ENCODE results near the gene DNHD1. TPM values are rescaled to one million over a fixed set of nuclear protein-coding genes. Genes with fewer than 3 reads are reported as not detected.

Gene DNHD1
- total and polyA plus RNA-seq, 2 of the 4 experiments (the other 2 are of a cell fraction) = 1.8 to 3.6 TPM

DNA sequence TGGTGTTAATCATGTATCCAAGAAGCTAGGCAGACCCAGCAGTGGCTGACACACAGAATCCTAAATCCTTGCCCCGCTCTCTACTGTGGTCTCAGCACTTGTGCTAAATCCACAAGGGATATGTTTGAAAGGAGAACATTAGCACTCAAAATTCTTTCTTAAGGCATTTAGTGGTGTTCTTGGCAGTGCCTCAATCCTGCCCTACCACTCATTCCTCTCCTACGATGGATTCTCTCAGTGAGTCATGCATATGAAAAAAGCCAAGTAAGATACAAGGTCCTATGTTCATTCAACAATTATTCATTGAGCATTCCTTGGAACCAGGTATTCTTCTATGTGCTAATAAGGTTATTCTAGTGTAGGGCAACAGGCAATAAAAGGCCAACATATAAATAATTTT is 75.1 kb downstream of the DNHD1 start:
- Histone ChIP-seq H3K27ac (ENCODE audit: insufficient read depth, low read length) (no peak overlapping the region), H2AK5ac (ENCODE audit: low read depth, low read length) (no peak overlapping the region), H4K8ac (ENCODE audit: low read depth in 2 of 2, low read length in 2 of 2) (no peak overlapping the region), H2BK5ac (ENCODE audit: low read depth, low read length, poor library complexity, severe bottlenecking) (no peak overlapping the region), H3K4me3 (ENCODE audit: insufficient read depth, low read depth, low read length) (no peak overlapping the region), H3K23ac (ENCODE audit: low read depth, low read length) (no peak overlapping the region), H3K14ac (replicated peaks; ENCODE audit: low read depth, low read length) (no peak overlapping the region), H3K9me3 (ENCODE audit: control insufficient read depth, insufficient read depth, low read length) (no peaks in the 10 kb centered on the region), H4K91ac (ENCODE audit: insufficient read depth, low read depth, low read length) (no peak overlapping the region), H3K9me1 (ENCODE audit: insufficient read depth, low read length) (peaks cover 8% of the 10 kb centered on the region; the same call in 1 of the 2 replicates), H3K9ac (ENCODE audit: low read depth, low read length) (no peak overlapping the region), H3K56ac (ENCODE audit: extremely low read depth, insufficient read depth, low read length) (no peak overlapping the region), H2BK120ac (ENCODE audit: low read depth, low read length) (no peak overlapping the region), H4K5ac (ENCODE audit: low read depth, low read length) (no peak overlapping the region), H3K4me2 (ENCODE audit: low read depth, low read length) (no peak overlapping the region), H3K79me1 (ENCODE audit: low read depth in 1 of 2, low read length in 2 of 2) (peaks cover 0 to 3% of the 10 kb centered on the region in 2 experiments; a peak in 2 of 4 replicates), H3K27me3 (ENCODE audit: control insufficient read depth, insufficient read depth, low read length) (no peaks in the 10 kb centered on the region), H2BK20ac (ENCODE audit: low read depth, low read length) (no peak overlapping the region), H3K4me1 (ENCODE audit: control insufficient read depth, insufficient read depth, low read length) (peaks cover 13% of the 10 kb centered on the region), H4K20me1 (ENCODE audit: insufficient read depth, low read length) (no peaks in the 10 kb centered on the region), H3K4ac (ENCODE audit: low read depth, low read length) (no peak overlapping the region), H3K36me3 (ENCODE audit: control insufficient read depth, insufficient read depth, low read length) (no peaks in the 10 kb centered on the region; the same call in 1 of the 2 replicates), H2AFZ (replicated peaks; ENCODE audit: low read length, poor library complexity) (no peak overlapping the region), H3K18ac (ENCODE audit: low read depth, low read length) (no peak overlapping the region), H2BK15ac (ENCODE audit: low read depth, low read length) (no peak overlapping the region), H2AK9ac (replicated peaks; ENCODE audit: low read depth, low read length, poor library complexity) (no peak overlapping the region)
- no peak for TF ChIP-seq RAD21 (IDR thresholded peaks at IDR 0.05; ENCODE audit: low read length)
- TF ChIP-seq FOS (IDR thresholded peaks at IDR 0.05; ENCODE audit: low read depth, low read length) = peak; percentile 29; the same call in 1 of the 2 replicates
- BruUV-seq (replicated peaks) = no TSS peak
- ChIA-PET POLR2A (ENCODE audit: unreplicated experiment) (no interaction called here), CTCF (no interaction called here)
- WGBS, 2 experiments (ENCODE audit: extremely low coverage in 2 of 2, insufficient read length in 1 of 2) = 80% methylated on average over 1 of the region's 2 CpGs; no CpG with 5 or more reads in 1 of the 2 experiments
- ATAC-seq (ENCODE audit: low read depth) = peak; percentile 82
- dilution Hi-C loops (cut with HindIII; ENCODE audit: low sequenced_read_pairs, unreplicated experiment) (no loop called here), in situ Hi-C loops (cut with MboI; ENCODE audit: low sequenced_read_pairs) (no loop called here), intact Hi-C loops (cut with micrococcal nuclease) (no loop called here)
- DNase-seq = peak; percentile 84
